Measurements from ENCODE around the gene BET1.

GRCh38 chr7:93945756-93946535 is 58.2 kb downstream of the BET1 start:
- TF ChIP-seq CTCF (IDR thresholded peaks at IDR 0.05 in 2 of 3, conservative IDR thresholded peaks at IDR 0.05 in 1 of 3; ENCODE audit: borderline replicate concordance in 1 of 3, insufficient read depth in 1 of 3, low read depth in 2 of 3, low read length in 2 of 3) (no peak), FOSL1 (IDR thresholded peaks at IDR 0.05; ENCODE audit: low read depth) (no peak), POLR2A (IDR thresholded peaks at IDR 0.05; ENCODE audit: borderline replicate concordance, extremely low read depth, insufficient read depth, insufficient read length) (no peak), SP1 (IDR thresholded peaks at IDR 0.05; ENCODE audit: low read depth) (no peak), SRF (IDR thresholded peaks at IDR 0.05; ENCODE audit: low read depth) (no peak), YY1 (IDR thresholded peaks at IDR 0.05; ENCODE audit: extremely low read depth, insufficient replicate concordance, low read depth, low read length) (no peak)

Data from HCT116 (cell line).